ENCODE measurements around the gene EPB41L1.

The EPB41L1 gene

GRCh38 chr20:36199345-36200257 lies 45.1 kb downstream of the EPB41L1 start:
- DNase-seq = peak; percentile 46 to 81

- no peak for DNase-seq
These were observed 45.9 kb downstream of the EPB41L1 start for GRCh38 chr20:36200451-36200850.

DNA sequence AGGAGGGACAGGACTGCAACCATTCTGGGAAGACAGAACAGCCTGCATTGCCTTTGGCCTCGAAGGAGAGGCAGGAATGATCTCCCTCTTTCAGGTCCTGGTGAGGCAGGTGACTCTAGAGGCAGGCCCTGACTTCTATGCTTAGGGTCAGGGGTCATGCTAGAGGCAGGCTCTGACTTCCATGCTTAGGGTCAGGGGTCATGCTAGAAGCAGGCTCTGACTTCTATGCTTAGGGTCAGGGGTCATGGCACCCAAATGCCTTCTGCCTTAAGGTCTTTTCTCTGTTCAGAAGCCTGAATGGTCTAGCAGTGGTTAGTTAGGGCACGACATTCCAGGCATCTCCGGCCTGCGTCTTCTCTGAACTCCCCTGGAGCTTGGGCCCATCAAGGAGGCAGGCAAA lies 46.7 kb downstream of the EPB41L1 start:
- DNase-seq = no peak

GRCh38 chr20:36202891-36203338 lies 48.4 kb downstream of the EPB41L1 start:
- peak; percentile 55 to 57 for DNase-seq

DNA sequence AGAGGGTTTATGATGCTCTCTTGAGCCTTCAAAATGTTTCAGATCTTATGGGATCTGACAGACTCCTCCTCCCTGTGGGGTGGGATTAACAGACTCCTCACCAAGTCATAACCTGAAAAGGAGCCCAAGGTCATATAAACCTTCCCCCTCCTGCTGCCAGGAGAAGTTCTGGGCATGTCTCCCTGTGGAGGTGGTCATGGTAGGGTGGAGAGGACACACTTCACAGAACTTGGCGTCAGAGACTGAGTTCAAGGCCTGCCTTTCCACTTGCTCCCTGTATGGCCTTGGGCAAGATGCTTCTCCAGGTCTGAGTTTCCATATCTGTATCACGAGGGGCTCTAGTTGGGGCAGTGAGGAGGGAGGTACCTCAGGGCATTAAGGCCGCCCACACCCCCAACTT lies 49.3 kb downstream of the EPB41L1 start:
- DNase-seq = no peak

GRCh38 chr20:36205026-36205425 lies 50.5 kb downstream of the EPB41L1 start:
- DNase-seq = no peak

DNA sequence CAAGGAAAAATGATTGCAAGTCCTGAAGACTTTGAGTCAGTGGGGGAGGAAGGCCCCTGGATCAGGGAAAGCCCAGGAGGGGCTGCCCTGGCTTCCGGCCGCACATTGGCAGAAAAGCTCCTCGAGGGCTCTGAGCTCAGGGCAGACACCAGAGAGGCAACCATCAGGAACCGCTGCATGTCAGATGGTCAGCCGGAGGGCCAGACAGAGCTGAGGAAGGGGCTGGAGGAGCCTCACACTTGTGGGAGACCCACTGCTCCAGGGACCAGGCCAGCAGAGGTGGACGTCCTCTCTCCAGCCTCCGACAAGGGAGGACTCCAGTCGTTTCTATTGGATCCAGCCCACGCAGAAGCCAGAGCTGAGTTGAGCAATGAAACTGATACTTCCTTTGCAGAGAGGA lies 51.5 kb downstream of the EPB41L1 start:
- DNase-seq = no peak

DNA sequence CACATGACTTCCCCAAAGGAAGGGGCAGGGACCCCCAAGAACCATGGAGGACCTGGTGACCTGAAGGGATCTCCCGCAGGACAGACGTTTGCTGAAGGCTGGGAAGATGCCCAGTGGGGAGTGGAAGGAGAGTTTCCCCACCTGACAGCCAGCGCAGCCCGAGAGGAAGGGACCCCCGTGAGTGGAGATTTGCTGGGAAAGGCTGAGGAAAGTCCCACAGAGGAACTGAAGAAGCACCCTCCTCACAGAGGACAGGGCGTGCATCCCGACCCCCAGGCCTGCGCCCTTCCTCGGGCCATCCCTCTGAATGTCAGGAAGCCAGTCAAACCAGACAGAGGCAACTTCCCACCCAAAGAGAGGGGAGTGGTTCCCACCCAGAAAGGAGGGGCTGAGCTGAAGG lies 52.1 kb downstream of the EPB41L1 start:
- no peak for DNase-seq

- no peak for DNase-seq
These were observed 53.1 kb downstream of the EPB41L1 start for GRCh38 chr20:36207602-36208001.

GRCh38 chr20:36208257-36208656 lies 53.7 kb downstream of the EPB41L1 start:
- DNase-seq = no peak

DNA sequence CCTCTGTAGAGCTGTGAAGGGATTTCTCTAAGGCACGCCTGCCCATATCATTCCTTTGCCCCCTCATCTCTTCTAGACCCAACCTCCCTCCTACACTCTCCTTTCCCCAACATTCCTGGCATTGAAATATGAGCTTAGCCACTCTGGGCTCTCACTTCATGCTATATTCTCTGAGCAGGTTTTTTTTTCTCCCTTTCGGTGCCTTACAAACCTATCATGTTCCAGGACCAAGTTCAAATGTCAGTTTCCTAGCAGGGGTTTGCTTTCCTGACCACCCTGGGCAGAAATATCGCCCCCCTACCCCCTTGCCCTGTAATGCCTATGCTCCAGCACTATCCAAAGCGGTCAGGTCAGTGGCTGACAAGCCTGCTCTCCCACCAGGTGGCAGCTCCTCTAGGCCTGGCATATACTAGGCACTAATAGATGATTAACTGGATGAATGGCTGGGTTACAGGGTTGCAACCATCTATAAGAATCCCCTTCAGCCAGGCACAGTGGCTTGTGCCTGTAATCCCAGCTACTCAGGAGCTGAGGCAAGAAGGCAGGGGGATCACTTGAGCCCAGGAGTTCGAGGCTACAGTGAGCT lies 56.0 kb downstream of the EPB41L1 start:
- no peak for DNase-seq

DNA sequence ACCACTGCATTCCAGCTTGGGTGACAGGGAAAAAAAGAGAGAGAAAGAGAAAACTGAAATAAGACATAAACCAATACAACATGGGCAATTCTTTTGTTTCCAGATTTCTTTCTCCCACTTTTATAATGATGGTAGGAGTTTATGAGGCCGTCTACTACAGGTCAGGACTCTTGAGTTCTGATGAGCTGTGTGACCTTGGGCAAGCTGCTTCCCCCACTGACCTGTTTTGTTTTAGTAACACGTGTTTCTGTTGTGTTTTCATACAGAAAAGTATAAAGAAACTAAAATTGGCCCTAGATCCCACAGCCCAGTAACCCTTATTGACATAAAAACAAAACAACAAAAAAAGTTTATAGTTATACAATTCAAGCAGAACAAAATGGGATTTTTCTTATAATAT lies 58.8 kb downstream of the EPB41L1 start:
- DNase-seq = no peak

GRCh38 chr20:36214684-36215256 lies 60.2 kb downstream of the EPB41L1 start:
- peak in 1 of 2 experiments; percentile 35 for DNase-seq

GRCh38 chr20:36215778-36216177 lies 61.2 kb downstream of the EPB41L1 start:
- no peak for DNase-seq

DNA sequence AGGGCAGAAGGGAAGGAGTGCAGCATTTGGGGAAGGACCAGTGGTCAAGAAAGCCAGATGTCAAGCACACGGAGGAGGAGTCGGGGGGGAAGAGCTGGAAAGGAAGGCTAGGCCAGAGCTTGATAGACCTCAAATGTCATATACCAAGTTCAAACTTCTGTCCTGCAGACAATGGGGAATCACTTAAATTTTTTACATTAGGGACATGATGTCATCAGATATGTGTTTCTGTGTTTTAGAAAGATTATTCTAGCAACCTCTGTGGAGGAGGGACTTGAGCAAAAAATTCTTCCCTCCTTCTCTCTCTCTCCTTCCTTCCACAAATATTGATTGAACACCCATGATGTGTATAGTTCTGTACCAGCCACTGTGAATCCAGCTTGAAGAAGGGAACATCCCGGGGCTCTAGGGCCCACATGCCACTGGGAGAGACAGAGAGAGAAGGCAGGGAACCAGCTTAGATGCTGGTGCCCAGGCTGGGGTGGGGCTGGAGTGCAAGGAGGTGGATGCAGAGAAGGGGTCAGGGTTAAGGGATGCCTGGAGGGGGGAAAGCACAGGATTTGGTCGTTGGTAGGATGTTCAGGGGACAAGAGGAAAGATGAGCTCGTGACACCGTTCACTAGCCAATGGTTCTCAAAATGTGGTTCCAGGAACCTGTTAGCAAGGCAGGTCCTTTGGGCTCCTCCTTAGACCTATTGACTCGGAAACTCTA lies 61.9 kb downstream of the EPB41L1 start:
- no peak for DNase-seq

DNA sequence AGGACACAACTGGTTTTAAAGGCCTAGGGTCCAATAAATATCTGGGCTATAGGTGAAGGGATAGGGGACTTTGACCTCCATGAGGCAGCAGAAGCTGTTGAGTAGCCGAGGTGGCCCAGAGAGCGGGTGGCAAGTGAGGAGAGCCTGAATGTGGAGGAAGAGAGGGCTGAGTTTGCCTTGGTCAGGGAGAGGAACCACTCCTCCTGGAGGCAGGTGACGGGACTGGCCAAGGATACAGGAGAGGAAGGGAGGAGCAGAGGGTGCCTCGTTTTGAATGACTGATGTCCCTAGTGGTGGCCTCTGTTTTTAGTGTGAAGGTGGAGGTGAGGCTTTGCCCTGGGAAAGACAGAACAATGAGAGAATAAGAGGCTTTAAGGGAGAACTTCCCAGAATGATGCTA lies 62.7 kb downstream of the EPB41L1 start:
- DNase-seq = no peak

GRCh38 chr20:36218380-36219064 lies 64.0 kb downstream of the EPB41L1 start:
- no peak for DNase-seq

DNA sequence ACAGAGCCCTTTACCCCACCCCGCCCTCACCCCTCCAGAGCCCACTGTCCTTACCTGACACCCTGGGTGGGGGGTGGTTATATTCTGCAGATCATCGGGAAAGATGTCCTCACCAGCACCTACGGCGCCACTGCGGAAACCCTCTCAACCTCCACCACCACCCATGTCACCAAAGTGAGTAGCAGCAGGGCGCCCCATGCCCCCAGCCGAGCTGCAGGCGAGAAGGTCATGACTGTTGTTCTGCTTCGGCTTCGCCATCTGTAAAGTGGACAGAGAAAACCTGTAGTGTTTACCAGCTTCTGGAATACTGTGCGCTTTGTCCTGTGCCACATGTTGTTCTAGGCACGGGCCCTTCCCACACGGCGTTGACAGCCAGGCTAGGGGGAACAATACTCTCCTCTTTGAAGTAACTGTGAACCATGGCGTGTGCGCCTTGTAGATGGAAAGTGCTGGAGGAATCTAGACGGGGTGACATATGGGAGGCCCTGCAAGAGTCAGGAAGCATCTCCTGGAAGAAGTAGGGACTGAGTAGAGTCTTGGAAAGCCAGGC lies 65.2 kb downstream of the EPB41L1 start:
- DNase-seq = no peak

GRCh38 chr20:36225666-36226065 lies 71.1 kb downstream of the EPB41L1 start:
- no peak for DNase-seq

GRCh38 chr20:36228770-36229169 lies 74.2 kb downstream of the EPB41L1 start:
- DNase-seq = no peak

- no peak for DNase-seq
These were observed 75.5 kb downstream of the EPB41L1 start for GRCh38 chr20:36230019-36230418.

- no peak for DNase-seq
These were observed 76.8 kb downstream of the EPB41L1 start for GRCh38 chr20:36231331-36231730.

All from NCI-H1930 (cell line).